HepG2 (cell line): ENCODE data around the gene SLC16A5. TPM values are rescaled to one million over a fixed set of nuclear protein-coding genes. Genes with fewer than 3 reads are reported as not detected.

Experiments
- AGO1 ChIP-seq: fragments of 200-400 bp; formaldehyde crosslinking; IDR thresholded peaks from 2 replicates; pipeline ENCODE4 v1.6.1; 2017; ENCODE audit warnings: mild to moderate bottlenecking, low read depth, low read length, moderate library complexity; ENCODE audit not compliant: poor library complexity, severe bottlenecking
- CBX1 ChIP-seq: IDR thresholded peaks from one replicate; pipeline ENCODE4 v1.6.1; 2016; ENCODE audit warnings: antibody characterized with exemption, low read depth
- CBX2 ChIP-seq, 2 experiments: fragments of 200-600 bp in 1 of 2; sonication (generic); formaldehyde crosslinking in 1 of 2; IDR thresholded peaks; 2 replicates each; pipeline versions ENCODE4 v1.7.0 to v1.8.1; 2018 to 2022; ENCODE audit warnings: low read depth in 2 of 2, low read length in 1 of 2, mild to moderate bottlenecking in 1 of 2, missing genetic modification reagents in 1 of 2
- ELF1 ChIP-seq: sonication (generic); formaldehyde crosslinking; IDR thresholded peaks from 2 replicates; pipeline ENCODE4 v1.4.0; 2020; ENCODE audit warnings: missing genetic modification reagents
- GTF2F1 ChIP-seq: fragments of 150-350 bp; IDR thresholded peaks from 2 replicates; pipeline ENCODE4 v1.6.1; 2014; ENCODE audit warnings: low read length
- KDM1A ChIP-seq: IDR thresholded peaks from 2 replicates; pipeline ENCODE4 v1.6.1; 2016; ENCODE audit warnings: missing compliant biosample characterization
- MATR3 ChIP-seq: sonication (generic); formaldehyde crosslinking; IDR thresholded peaks from 2 replicates; pipeline ENCODE4 v1.4.0; 2020; ENCODE audit warnings: missing genetic modification reagents
- NCOA1 ChIP-seq: sonication (generic); formaldehyde crosslinking; IDR thresholded peaks from 2 replicates; pipeline ENCODE4 v1.9.0; 2021; ENCODE audit warnings: missing genetic modification reagents
- POLR2AphosphoS2 ChIP-seq: IDR thresholded peaks from 2 replicates; pipeline ENCODE4 v1.6.1; 2011; ENCODE audit warnings: low read depth, low read length, improper control_type of control experiment
- SRY ChIP-seq: sonication (generic); formaldehyde crosslinking; IDR thresholded peaks from 2 replicates; pipeline ENCODE4 v1.8.0; 2022; ENCODE audit warnings: mild to moderate bottlenecking, missing genetic modification reagents
- ZBTB21 ChIP-seq: sonication (generic); formaldehyde crosslinking; IDR thresholded peaks from 2 replicates; pipeline ENCODE4 v1.4.0; 2020; ENCODE audit warnings: missing genetic modification reagents
- ZNF335 ChIP-seq: sonication (generic); formaldehyde crosslinking; IDR thresholded peaks from 2 replicates; pipeline ENCODE4 v1.4.0; 2020; ENCODE audit warnings: missing genetic modification reagents
- ZNF337 ChIP-seq: sonication (generic); formaldehyde crosslinking; IDR thresholded peaks from 2 replicates; pipeline ENCODE4 v1.5.1; 2020; ENCODE audit warnings: missing genetic modification reagents, low read depth, mild to moderate bottlenecking, borderline replicate concordance
- ZNF431 ChIP-seq: sonication (generic); formaldehyde crosslinking; IDR thresholded peaks from 2 replicates; pipeline ENCODE4 v1.9.0; 2022; ENCODE audit warnings: missing genetic modification reagents, low read depth, mild to moderate bottlenecking, borderline replicate concordance
- ZNF510 ChIP-seq: sonication (generic); formaldehyde crosslinking; IDR thresholded peaks from 2 replicates; pipeline ENCODE4 v1.4.0; 2020; ENCODE audit warnings: low read depth, mild to moderate bottlenecking, missing genetic modification reagents
- ZNF572 ChIP-seq: sonication (generic); formaldehyde crosslinking; IDR thresholded peaks from 2 replicates; pipeline ENCODE4 v1.5.1; 2020; ENCODE audit warnings: mild to moderate bottlenecking, missing genetic modification reagents
- ZNF891 ChIP-seq: sonication (generic); formaldehyde crosslinking; IDR thresholded peaks from 2 replicates; pipeline ENCODE4 v1.5.0; 2020; ENCODE audit warnings: mild to moderate bottlenecking, missing genetic modification reagents
- ZSCAN9 ChIP-seq: IDR thresholded peaks from 2 replicates; pipeline ENCODE4 v1.6.1; 2016; ENCODE audit warnings: borderline replicate concordance
- polyA plus RNA-seq, 8 experiments: library from polyadenylated mRNA; depleted of rRNA in 3 of 8; stranded (reverse) in 7 of 8; unstranded in 1 of 8; fragments of >200 nt; fragmentation: Illumina TruSeq in 4 of 8; extraction: Trizol in 4 of 8; gene quantifications; 2 replicates each; pipeline versions ENCODE4 v1.2.1 to v1.2.3, GENCODE V29; 2011 to 2016; ENCODE audit warnings: low read depth in 4 of 8, missing spikeins in 1 of 8, mixed read lengths in 1 of 8; ENCODE audit not compliant: insufficient read depth in 1 of 8
- total RNA-seq, 5 experiments: library from RNA; depleted of rRNA; stranded (reverse); fragments of >200 nt; fragmentation: Illumina TruSeq; extraction: Trizol; gene quantifications; 2 replicates each; pipeline ENCODE4 v1.2.3, GENCODE V29; 2016; ENCODE audit warnings: low read depth in 1 of 5
- TF ChIP-seq, protein P1 (sequence below): sonication (generic); formaldehyde crosslinking; IDR thresholded peaks from 2 replicates; pipeline ENCODE4 v1.8.0; 2022; ENCODE audit warnings: missing genetic modification reagents, mild to moderate bottlenecking, moderate library complexity, borderline replicate concordance
- TF ChIP-seq, protein P2 (sequence below): sonication (generic); formaldehyde crosslinking; conservative IDR thresholded peaks from 2 replicates; pipeline ENCODE4 v1.5.0; 2020; ENCODE audit warnings: missing genetic modification reagents
- TF ChIP-seq, protein P3 (sequence below): IDR thresholded peaks from 2 replicates; pipeline ENCODE4 v1.6.1; 2016
- TF ChIP-seq, protein P4 (sequence below): sonication (generic); IDR thresholded peaks from 2 replicates; pipeline ENCODE4 v1.6.1; 2016; ENCODE audit warnings: low read depth, borderline replicate concordance
- TF ChIP-seq, protein P5 (sequence below): sonication (generic); formaldehyde crosslinking; IDR thresholded peaks from 2 replicates; pipeline ENCODE4 v1.5.0; 2020; ENCODE audit warnings: mild to moderate bottlenecking, missing genetic modification reagents
- TF ChIP-seq, protein P6 (sequence below): IDR thresholded peaks from 2 replicates; pipeline ENCODE4 v1.6.1; 2016; ENCODE audit warnings: missing genetic modification reagents, missing compliant biosample characterization

The SLC16A5 gene
- total and polyA plus RNA-seq, 2 of the 13 experiments (the other 11 are each of a cell fraction or from before 2014, with no cell fraction given), result 0.69 to 5.6 TPM

DNA sequence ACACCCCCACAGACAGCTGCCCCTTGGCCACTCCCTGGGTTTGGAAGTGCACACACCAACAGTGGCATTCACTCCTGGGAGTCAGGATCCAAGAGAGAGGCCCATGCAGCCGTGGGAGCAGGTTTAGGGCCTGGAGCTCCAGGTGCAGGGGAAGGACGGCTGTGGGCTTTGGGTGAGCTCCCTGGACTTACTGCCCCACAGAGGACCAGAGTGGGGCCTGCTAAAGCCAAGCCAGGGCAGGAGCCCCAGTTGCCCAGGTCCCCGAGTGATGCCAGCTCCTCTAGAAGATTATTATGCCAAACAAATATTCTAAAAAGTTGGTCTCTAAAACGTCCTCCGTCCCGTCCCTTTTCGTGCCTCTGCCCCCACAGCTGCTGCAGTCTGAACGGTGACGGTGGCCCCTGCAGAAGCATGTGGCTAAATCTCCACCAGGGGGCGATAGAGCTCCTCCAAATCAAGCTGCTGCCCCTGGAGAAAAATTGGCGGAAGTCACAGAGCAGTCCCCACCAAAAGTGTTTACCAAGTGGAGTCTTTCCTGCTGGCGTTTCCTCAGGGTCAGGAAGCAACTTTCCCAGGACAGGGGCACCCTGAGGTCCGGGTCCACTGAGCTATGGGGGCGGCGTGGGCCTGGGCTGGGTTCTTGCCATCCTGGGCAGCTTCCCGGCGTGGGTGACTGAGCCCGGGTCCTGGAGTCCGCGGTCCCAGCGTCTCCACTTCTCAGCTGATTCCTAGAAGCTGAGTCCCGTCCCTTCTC lies 26.2 kb downstream of the SLC16A5 start (continued):
- TF ChIP-seq, protein P1, sequence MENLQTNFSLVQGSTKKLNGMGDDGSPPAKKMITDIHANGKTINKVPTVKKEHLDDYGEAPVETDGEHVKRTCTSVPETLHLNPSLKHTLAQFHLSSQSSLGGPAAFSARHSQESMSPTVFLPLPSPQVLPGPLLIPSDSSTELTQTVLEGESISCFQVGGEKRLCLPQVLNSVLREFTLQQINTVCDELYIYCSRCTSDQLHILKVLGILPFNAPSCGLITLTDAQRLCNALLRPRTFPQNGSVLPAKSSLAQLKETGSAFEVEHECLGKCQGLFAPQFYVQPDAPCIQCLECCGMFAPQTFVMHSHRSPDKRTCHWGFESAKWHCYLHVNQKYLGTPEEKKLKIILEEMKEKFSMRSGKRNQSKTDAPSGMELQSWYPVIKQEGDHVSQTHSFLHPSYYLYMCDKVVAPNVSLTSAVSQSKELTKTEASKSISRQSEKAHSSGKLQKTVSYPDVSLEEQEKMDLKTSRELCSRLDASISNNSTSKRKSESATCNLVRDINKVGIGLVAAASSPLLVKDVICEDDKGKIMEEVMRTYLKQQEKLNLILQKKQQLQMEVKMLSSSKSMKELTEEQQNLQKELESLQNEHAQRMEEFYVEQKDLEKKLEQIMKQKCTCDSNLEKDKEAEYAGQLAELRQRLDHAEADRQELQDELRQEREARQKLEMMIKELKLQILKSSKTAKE, result no peak
- TF ChIP-seq GTF2F1 (no peak), CBX2 (IDR thresholded peaks at IDR 0.05; ENCODE audit: low read depth, low read length) (no peak), CBX2 (CRISPR knock-in tag; IDR thresholded peaks at IDR 0.05; ENCODE audit: low read depth) (no peak), ZSCAN9 (CRISPR knock-in tag) (peak; percentile 42; the same call in 1 of the 2 replicates), ZBTB21 (CRISPR knock-in tag) (no peak), NCOA1 (CRISPR knock-in tag) (0 out of 2 replicates have a peak, but pooled peaks have one; percentile 56), SRY (peak; percentile 76; the same call in 1 of the 2 replicates), ZNF337 (CRISPR knock-in tag) (no peak), ZNF572 (CRISPR knock-in tag) (no peak), CBX1 (no peak), ZNF510 (CRISPR knock-in tag) (no peak), MATR3 (CRISPR knock-in tag) (no peak), KDM1A (CRISPR knock-in tag) (no peak), ZNF431 (no peak), POLR2AphosphoS2 (no peak), ZNF891 (CRISPR knock-in tag) (no peak), ELF1 (CRISPR knock-in tag) (peak; percentile 81), AGO1 (peak; percentile 27), ZNF335 (CRISPR knock-in tag) (peak; percentile 91; the same call in 1 of the 2 replicates)
- TF ChIP-seq, protein P2, sequence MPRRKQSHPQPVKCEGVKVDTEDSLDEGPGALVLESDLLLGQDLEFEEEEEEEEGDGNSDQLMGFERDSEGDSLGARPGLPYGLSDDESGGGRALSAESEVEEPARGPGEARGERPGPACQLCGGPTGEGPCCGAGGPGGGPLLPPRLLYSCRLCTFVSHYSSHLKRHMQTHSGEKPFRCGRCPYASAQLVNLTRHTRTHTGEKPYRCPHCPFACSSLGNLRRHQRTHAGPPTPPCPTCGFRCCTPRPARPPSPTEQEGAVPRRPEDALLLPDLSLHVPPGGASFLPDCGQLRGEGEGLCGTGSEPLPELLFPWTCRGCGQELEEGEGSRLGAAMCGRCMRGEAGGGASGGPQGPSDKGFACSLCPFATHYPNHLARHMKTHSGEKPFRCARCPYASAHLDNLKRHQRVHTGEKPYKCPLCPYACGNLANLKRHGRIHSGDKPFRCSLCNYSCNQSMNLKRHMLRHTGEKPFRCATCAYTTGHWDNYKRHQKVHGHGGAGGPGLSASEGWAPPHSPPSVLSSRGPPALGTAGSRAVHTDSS (CRISPR knock-in tag), result no peak
- TF ChIP-seq, protein P3, sequence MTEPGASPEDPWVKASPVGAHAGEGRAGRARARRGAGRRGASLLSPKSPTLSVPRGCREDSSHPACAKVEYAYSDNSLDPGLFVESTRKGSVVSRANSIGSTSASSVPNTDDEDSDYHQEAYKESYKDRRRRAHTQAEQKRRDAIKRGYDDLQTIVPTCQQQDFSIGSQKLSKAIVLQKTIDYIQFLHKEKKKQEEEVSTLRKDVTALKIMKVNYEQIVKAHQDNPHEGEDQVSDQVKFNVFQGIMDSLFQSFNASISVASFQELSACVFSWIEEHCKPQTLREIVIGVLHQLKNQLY (CRISPR knock-in tag), result no peak
- TF ChIP-seq, protein P4, sequence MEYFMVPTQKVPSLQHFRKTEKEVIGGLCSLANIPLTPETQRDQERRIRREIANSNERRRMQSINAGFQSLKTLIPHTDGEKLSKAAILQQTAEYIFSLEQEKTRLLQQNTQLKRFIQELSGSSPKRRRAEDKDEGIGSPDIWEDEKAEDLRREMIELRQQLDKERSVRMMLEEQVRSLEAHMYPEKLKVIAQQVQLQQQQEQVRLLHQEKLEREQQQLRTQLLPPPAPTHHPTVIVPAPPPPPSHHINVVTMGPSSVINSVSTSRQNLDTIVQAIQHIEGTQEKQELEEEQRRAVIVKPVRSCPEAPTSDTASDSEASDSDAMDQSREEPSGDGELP, result peak; percentile 9; the same call in 1 of the 2 replicates
- TF ChIP-seq, protein P5, sequence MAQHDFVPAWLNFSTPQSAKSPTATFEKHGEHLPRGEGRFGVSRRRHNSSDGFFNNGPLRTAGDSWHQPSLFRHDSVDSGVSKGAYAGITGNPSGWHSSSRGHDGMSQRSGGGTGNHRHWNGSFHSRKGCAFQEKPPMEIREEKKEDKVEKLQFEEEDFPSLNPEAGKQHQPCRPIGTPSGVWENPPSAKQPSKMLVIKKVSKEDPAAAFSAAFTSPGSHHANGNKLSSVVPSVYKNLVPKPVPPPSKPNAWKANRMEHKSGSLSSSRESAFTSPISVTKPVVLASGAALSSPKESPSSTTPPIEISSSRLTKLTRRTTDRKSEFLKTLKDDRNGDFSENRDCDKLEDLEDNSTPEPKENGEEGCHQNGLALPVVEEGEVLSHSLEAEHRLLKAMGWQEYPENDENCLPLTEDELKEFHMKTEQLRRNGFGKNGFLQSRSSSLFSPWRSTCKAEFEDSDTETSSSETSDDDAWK (CRISPR knock-in tag), result no peak
- TF ChIP-seq, protein P6, sequence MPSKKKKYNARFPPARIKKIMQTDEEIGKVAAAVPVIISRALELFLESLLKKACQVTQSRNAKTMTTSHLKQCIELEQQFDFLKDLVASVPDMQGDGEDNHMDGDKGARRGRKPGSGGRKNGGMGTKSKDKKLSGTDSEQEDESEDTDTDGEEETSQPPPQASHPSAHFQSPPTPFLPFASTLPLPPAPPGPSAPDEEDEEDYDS (CRISPR knock-in tag), result 0 out of 2 replicates have a peak, but pooled peaks have one; percentile 36
